Astrocyte of the cerebellum (primary cell): ENCODE data around the gene PTCH1.

Experiments
- DNase-seq: peaks from one replicate; pipeline ENCODE4 v3.0.0-alpha.2; 2011; ENCODE audit warnings: low read depth
- H3K4me3 ChIP-seq: 2 replicates; pipeline ENCODE4 v1.5.1; 2011; ENCODE audit warnings: mild to moderate bottlenecking, low read depth, low read length, moderate library complexity
- in situ Hi-C: cut with HindIII; loops from 2 replicates; pipeline ENCODE4 v1.10.0; 2017; ENCODE audit warnings: low sequenced_read_pairs
- TF ChIP-seq, protein P1 (sequence below): IDR thresholded peaks from 2 replicates; pipeline ENCODE4 v1.5.1; 2012; ENCODE audit warnings: low read length, low read depth, moderate library complexity, mild to moderate bottlenecking; ENCODE audit errors: missing control alignments

PTCH1 gene

DNA sequence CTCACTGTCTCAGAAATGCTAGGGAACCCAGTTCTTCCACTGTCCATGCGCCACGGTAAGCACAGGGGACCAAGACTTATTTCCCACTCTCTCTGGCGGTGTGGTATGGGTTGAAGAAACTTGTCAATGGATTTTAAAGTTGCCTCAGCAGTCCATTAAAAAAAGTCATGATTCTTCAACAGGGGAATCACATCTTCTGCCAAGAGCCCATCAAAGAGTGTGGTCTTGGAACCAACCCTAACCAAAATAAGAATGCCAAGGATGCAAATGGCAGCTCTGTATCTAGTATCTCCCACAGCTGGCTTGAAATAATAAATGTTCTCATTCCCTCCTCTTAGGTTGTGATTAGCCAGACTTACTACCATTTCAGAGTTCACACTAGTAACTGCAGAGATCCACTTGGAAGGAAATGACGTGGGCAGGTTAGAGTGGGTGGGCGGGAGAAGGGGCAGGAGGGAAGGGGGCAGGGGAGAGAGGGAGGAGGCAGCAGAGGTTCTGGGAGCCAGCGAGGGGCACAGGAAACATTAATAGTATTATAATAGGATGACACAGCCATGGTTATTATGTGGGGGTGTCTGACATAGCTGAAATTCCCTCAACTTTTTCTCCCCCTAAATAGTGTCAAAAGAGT is 17.6 kb downstream of the PTCH1 start:
- no peak for DNase-seq
- in situ Hi-C loops, result loop anchor here (10.0 kb wide), 1 partner anchor 124 kb away; no protein-coding TSS in a partner anchor
- TF ChIP-seq, protein P1, sequence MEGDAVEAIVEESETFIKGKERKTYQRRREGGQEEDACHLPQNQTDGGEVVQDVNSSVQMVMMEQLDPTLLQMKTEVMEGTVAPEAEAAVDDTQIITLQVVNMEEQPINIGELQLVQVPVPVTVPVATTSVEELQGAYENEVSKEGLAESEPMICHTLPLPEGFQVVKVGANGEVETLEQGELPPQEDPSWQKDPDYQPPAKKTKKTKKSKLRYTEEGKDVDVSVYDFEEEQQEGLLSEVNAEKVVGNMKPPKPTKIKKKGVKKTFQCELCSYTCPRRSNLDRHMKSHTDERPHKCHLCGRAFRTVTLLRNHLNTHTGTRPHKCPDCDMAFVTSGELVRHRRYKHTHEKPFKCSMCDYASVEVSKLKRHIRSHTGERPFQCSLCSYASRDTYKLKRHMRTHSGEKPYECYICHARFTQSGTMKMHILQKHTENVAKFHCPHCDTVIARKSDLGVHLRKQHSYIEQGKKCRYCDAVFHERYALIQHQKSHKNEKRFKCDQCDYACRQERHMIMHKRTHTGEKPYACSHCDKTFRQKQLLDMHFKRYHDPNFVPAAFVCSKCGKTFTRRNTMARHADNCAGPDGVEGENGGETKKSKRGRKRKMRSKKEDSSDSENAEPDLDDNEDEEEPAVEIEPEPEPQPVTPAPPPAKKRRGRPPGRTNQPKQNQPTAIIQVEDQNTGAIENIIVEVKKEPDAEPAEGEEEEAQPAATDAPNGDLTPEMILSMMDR, result no peak
- no peak overlapping the region for H3K4me3 ChIP-seq

DNA sequence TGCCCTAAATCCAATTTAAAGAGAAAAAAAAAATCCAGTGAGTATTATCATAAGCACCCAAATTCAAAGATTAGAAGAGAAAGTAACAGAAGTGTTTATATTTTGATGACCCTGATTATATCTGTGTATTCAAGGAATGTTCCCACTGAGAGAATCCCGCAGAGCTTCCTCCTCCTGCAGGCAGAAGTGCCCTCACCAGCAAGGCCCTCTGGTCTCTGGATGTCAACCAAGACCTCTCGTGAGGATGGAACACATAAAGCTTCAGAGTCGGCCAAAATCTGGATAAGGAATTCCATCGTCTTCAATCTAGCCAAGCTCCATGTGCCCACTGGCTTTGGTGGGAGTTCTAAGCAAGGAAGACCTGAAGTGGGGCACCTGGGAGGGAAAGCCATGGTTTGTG is 18.1 kb downstream of the PTCH1 start:
- in situ Hi-C loops, result loop anchor here (10.0 kb wide), 1 partner anchor 124 kb away; no protein-coding TSS in a partner anchor
- H3K4me3 ChIP-seq, result no peak overlapping the region
- no peak for DNase-seq
- TF ChIP-seq, protein P1, result no peak

DNA sequence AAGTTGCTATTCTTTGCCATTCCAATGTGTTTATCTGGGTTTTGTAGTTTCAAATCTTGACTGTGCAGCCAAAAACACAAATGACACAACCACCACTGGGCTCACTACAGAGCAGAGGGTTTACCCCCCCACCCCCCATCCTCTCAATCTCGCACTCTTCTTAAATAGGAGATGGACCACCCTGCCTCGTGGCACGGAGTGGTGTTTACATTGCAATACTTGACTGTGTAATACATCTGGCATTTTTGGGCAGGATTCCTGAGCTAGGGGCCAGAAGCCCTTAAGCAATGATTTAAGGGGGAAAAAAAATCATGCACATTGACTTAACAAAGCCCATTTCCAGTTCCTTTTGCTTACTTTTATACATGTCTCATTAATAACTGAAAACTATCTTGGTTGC is 19.0 kb downstream of the PTCH1 start:
- TF ChIP-seq, protein P1, result no peak
- no peak overlapping the region for H3K4me3 ChIP-seq
- DNase-seq, result no peak
- in situ Hi-C loops, result loop anchor here (10.0 kb wide), 1 partner anchor 123 kb away; no protein-coding TSS in a partner anchor

DNA sequence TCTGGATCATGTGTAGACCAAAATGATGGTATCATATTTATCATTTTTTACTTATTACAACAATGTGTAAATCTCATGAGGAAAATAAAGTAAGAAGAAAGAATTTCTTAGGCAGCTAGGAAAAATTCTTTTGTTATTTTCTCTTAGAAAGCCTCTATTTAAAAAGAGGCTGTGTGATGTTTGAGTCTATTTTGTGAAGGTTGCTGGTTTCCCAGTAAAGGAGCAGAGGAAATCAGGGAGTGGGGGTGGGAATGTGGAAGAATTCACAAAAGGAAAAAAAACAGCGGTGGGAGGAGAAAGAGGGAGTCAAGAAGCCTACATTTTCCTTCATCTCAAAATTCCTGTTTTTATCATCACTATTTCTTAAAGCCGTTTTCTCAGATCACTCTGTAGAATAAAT is 20.1 kb downstream of the PTCH1 start:
- TF ChIP-seq, protein P1, result no peak
- in situ Hi-C loops, result loop anchor here (10.0 kb wide), 1 partner anchor 122 kb away; no protein-coding TSS in a partner anchor
- H3K4me3 ChIP-seq, result no peak overlapping the region
- no peak for DNase-seq

DNA sequence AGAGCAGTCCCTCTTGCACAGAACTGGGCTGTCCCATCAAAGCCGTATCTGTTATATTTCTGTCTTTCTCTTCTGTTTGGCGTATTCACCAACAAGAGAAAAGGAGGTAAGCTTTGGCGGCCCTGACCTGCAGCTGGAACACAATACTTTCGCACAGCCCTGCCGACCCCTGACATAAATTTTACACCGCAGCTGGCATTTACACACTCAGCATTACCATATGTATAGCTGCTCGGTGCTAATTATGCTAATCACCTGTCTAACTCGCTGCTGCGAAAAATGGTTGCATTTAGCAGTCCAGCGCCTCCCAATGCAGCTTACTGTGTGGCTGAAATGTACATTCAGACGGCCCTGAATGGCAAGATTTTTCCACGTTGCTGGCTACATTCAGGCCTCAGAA is 20.8 kb downstream of the PTCH1 start:
- no peak overlapping the region for H3K4me3 ChIP-seq
- TF ChIP-seq, protein P1, result no peak
- DNase-seq, result no peak
- in situ Hi-C loops, result loop anchor here (10.0 kb wide), 1 partner anchor 121 kb away; no protein-coding TSS in a partner anchor

DNA sequence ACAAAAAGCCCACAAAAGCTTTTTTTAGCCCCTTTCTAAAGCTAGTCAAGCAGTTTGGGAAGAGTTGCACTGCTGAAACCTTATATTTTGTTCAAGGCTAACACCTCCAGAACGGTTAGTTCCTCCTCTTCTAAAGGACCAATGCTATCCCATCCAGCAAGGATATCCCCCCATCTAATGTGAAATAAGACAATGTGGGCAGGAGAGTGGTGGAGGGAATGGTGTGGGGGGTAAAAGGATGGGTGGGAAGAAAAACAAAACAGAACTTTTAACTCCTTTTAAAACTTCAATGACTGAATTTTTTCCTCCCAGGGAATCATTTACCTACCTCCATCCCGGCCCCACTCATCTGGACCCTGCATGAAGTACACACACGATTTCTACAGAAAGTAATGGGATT is 21.2 kb downstream of the PTCH1 start:
- TF ChIP-seq, protein P1, result no peak
- H3K4me3 ChIP-seq, result no peak overlapping the region
- DNase-seq, result no peak
- in situ Hi-C loops, result loop anchor here (10.0 kb wide), 1 partner anchor 121 kb away; no protein-coding TSS in a partner anchor
